Measurements from ENCODE around the gene CHI3L1. TPM values are rescaled to one million over a fixed set of nuclear protein-coding genes. Genes with fewer than 3 reads are reported as not detected.

Gene CHI3L1
- total RNA-seq, 1 donor from 2014 or later: not detected

DNA sequence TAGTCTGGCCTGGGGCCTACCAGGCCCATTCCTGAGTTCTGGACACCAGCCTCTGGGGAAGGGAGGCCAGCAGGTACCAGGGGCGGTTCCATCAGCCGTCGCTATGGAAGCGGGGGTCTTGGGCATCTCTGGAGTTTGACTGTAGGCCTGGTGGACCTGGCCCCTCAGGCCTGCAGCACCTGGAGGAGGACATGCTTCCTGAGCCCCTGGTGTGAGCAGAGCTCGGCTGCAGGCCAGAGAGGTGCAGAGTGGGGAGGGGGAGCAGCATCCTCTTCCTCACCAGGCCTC lies 18.6 kb downstream of the CHI3L1 start:
- Mint-ChIP-seq H3K4me1 (ENCODE audit: low read depth) (no peaks in the 10 kb centered on the region), H3K36me3 (ENCODE audit: insufficient read depth) (no peaks in the 10 kb centered on the region), H3K27ac (no peak overlapping the region), H3K27me3 (peaks cover 55% of the 10 kb centered on the region), H3K4me3 (ENCODE audit: low read depth) (no peak overlapping the region), H3K9me3 (ENCODE audit: low read depth) (no peaks in the 10 kb centered on the region)
- TF ChIP-seq, protein P1, sequence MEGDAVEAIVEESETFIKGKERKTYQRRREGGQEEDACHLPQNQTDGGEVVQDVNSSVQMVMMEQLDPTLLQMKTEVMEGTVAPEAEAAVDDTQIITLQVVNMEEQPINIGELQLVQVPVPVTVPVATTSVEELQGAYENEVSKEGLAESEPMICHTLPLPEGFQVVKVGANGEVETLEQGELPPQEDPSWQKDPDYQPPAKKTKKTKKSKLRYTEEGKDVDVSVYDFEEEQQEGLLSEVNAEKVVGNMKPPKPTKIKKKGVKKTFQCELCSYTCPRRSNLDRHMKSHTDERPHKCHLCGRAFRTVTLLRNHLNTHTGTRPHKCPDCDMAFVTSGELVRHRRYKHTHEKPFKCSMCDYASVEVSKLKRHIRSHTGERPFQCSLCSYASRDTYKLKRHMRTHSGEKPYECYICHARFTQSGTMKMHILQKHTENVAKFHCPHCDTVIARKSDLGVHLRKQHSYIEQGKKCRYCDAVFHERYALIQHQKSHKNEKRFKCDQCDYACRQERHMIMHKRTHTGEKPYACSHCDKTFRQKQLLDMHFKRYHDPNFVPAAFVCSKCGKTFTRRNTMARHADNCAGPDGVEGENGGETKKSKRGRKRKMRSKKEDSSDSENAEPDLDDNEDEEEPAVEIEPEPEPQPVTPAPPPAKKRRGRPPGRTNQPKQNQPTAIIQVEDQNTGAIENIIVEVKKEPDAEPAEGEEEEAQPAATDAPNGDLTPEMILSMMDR (IDR thresholded peaks at IDR 0.05; ENCODE audit: unreplicated experiment): no peak
- no peak for DNase-seq (ENCODE audit: low spot score, unreplicated experiment)

DNA sequence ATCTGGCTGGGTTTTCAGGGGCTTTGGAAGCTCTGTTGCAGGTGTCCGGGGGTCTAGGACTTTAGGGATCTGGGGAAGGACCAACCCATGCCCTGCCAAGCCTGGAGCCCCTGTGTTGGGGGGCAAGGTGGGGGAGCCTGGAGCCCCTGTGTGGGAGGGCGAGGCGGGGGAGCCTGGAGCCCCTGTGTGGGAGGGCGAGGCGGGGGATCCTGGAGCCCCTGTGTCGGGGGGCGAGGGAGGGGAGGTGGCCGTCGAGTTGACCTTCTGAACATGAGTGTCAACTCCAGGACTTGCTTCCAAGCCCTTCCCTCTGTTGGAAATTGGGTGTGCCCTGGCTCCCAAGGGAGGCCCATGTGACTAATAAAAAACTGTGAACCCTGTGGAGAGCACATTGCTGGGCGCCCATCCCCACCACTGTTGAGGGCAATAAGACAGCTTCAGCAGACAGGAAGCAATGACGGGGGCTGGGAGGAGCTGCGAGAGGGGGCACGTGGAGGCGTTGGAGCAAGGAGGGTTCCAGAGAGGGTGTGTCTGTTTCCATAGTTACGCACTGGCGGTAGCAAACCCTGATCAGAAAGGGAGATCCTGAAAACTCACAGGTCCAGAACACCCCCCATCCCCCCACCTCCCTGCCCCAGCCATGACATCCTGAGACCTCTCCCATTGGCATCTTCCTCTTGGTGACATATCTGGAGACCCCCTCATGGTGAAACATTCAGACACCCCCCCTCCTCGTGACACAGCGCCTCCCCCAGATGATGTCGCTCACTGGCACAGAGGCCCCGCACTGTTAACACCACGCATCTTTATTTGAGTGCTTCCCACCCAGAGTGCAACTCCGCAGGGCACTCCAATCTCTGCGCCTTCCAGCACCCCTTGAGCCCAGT lies 19.2 kb downstream of the CHI3L1 start:
- Mint-ChIP-seq H3K4me1 (ENCODE audit: low read depth) (no peaks in the 10 kb centered on the region), H3K9me3 (ENCODE audit: low read depth) (no peaks in the 10 kb centered on the region), H3K27me3 (peaks cover 55% of the 10 kb centered on the region), H3K4me3 (ENCODE audit: low read depth) (no peak overlapping the region), H3K27ac (no peak overlapping the region), H3K36me3 (ENCODE audit: insufficient read depth) (no peaks in the 10 kb centered on the region)
- DNase-seq (ENCODE audit: low spot score, unreplicated experiment): no peak
- TF ChIP-seq, protein P1 (IDR thresholded peaks at IDR 0.05; ENCODE audit: unreplicated experiment): no peak

DNA sequence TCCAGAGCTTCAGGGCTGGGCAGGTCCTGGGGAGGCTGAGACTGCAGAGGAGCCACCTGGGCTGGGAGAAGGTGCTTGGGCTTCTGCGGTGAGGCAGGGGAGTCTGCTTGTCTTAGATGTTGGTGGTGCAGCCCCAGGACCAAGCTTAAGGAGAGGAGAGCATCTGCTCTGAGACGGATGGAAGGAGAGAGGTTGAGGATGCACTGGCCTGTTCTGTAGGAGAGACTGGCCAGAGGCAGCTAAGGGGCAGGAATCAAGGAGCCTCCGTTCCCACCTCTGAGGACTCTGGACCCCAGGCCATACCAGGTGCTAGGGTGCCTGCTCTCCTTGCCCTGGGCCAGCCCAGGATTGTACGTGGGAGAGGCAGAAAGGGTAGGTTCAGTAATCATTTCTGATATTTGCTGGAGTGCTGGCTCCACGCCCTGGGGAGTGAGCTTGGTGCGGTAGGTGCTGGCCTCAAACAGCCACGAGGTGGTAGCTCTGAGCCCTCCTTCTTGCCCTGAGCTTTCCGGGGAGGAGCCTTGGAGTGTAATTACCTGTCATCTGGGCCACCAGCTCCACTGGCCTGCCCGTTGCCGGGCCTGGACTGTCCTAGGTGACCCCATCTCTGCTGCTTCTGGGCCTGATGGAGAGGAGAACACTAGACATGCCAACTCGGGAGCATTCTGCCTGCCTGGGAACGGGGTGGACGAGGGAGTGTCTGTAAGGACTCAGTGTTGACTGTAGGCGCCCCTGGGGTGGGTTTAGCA lies 20.1 kb downstream of the CHI3L1 start:
- no peak for DNase-seq (ENCODE audit: low spot score, unreplicated experiment)
- Mint-ChIP-seq H3K27ac (peak overlapping the region; percentile 42), H3K4me3 (ENCODE audit: low read depth) (no peak overlapping the region), H3K27me3 (peaks cover 52% of the 10 kb centered on the region), H3K9me3 (ENCODE audit: low read depth) (no peaks in the 10 kb centered on the region), H3K4me1 (ENCODE audit: low read depth) (no peaks in the 10 kb centered on the region), H3K36me3 (ENCODE audit: insufficient read depth) (no peaks in the 10 kb centered on the region)
- TF ChIP-seq, protein P1 (IDR thresholded peaks at IDR 0.05; ENCODE audit: unreplicated experiment): peak; percentile 28

DNA sequence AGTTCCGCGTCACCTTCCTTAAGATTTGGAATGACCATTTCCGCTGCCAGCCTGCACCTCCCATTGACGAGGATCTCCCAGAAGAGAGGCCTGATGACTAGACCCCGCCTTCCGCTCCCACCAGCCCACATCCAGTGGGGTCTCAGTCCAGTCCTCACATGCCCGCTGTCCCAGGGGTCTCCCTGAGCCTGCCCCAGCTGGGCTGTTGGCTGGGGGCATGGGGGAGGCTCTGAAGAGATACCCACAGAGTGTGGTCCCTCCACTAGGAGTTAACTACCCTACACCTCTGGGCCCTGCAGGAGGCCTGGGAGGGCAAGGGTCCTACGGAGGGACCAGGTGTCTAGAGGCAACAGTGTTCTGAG lies 20.7 kb downstream of the CHI3L1 start:
- TF ChIP-seq, protein P1 (IDR thresholded peaks at IDR 0.05; ENCODE audit: unreplicated experiment): no peak
- peaks cover 56% of the 10 kb centered on the region for H3K27me3 Mint-ChIP-seq
- no peaks in the 10 kb centered on the region for H3K36me3 Mint-ChIP-seq (ENCODE audit: insufficient read depth)
- H3K9me3 Mint-ChIP-seq (ENCODE audit: low read depth): no peaks in the 10 kb centered on the region
- no peak overlapping the region for H3K27ac Mint-ChIP-seq
- no peak overlapping the region for H3K4me3 Mint-ChIP-seq (ENCODE audit: low read depth)
- no peaks in the 10 kb centered on the region for H3K4me1 Mint-ChIP-seq (ENCODE audit: low read depth)
- no peak for DNase-seq (ENCODE audit: low spot score, unreplicated experiment)

DNA sequence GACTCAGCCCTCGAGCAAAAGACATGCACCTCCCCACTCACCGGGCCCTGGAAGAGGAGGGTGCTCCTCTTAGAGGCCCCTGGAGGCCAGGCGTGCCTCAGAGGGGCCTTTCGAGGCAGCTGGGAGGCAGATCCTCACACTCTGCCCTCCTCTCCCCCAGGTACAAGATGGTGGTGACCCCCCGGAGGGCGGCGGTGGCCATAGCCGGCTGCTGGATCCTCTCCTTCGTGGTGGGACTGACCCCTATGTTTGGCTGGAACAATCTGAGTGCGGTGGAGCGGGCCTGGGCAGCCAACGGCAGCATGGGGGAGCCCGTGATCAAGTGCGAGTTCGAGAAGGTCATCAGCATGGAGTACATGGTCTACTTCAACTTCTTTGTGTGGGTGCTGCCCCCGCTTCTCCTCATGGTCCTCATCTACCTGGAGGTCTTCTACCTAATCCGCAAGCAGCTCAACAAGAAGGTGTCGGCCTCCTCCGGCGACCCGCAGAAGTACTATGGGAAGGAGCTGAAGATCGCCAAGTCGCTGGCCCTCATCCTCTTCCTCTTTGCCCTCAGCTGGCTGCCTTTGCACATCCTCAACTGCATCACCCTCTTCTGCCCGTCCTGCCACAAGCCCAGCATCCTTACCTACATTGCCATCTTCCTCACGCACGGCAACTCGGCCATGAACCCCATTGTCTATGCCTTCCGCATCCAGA lies 21.3 kb downstream of the CHI3L1 start:
- no peak for DNase-seq (ENCODE audit: low spot score, unreplicated experiment)
- H3K27me3 Mint-ChIP-seq: peaks cover 57% of the 10 kb centered on the region
- H3K4me3 Mint-ChIP-seq (ENCODE audit: low read depth): no peak overlapping the region
- H3K27ac Mint-ChIP-seq: no peak overlapping the region
- TF ChIP-seq, protein P1 (IDR thresholded peaks at IDR 0.05; ENCODE audit: unreplicated experiment): no peak
- H3K9me3 Mint-ChIP-seq (ENCODE audit: low read depth): no peaks in the 10 kb centered on the region
- no peaks in the 10 kb centered on the region for H3K4me1 Mint-ChIP-seq (ENCODE audit: low read depth)
- H3K36me3 Mint-ChIP-seq (ENCODE audit: insufficient read depth): no peaks in the 10 kb centered on the region
